Hematopoietic multipotent progenitor cell treated with erythropoietin and hydrocortisone succinate and interleukin-3 and kit ligand, for 8 days (in vitro differentiated cells): ENCODE data around the gene KIF5C.

ENCODE experiments used
- DNase-seq: peaks from one replicate; pipeline ENCODE4 v3.0.0-alpha.2; 2015

The KIF5C gene

DNA sequence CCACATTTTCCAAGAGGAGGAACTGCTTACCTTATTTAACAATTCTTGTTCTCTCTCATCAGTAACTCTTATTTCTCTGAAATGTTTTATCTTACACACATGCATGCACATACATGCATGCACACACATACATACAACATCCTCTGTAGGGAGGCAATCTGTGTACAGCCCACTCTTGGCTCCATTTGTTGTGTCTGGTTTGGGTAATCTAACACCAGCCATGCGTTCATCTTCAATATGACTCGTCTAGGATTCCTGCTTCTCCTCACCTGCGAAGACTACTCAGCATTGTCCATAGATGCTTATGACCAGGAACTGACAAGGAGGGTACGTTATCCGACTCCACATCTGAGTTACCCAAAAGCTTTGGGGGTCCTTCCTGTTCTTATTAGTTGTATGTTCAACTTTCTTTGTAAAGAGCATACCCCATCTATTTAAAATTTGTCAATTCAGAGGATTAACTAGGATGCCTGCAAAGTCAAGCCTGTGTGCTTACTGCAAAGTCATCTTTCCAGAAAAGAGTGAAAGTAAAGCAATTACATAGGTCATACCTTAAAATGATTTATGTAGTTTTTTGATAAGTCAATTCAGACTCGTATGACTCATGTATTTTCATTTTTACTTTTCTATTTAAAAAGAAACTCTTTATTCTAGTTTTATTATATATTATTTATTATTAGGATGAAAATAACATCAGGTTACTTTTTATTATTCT lies 181.7 kb downstream of the KIF5C start:
- no peak for DNase-seq

DNA sequence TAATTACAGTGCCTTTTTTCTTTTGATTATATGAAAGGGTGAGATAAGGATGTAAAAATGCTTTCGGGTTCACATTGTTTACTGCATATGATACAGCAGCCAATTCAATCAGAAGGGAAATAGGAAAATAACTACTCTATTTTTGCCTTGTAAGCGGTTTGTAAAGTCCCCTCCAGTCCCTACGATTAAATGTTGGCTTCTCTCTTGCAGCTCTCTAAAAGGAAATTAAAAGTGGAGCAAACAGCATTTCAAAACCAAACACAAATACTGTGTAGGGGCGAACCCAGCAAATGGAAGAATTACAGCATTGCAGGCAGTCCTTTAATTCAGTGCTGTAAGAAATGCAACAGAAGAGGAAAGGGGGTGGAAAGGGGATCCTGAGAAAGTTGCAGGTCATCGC lies 182.4 kb downstream of the KIF5C start:
- no peak for DNase-seq

DNA sequence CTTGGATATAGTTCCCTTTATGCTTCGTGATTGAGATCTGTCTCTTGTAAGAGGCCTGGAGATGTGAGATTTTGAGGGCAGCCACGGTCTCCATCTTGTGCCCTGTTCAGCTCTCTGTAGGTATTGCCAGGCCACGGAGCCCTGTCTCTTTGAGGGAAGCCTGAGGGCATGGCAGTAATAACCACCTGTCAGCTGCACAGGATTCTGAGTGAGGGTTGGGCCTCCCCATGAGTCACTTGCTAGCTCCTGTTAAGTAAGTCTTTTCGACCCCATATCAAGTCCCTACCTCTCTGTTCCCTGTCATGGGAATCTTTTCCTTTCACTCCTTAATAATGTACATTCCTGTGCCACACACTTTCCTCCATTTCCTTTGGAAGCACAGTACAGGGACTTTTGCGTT lies 183.9 kb downstream of the KIF5C start:
- DNase-seq, result no peak

DNA sequence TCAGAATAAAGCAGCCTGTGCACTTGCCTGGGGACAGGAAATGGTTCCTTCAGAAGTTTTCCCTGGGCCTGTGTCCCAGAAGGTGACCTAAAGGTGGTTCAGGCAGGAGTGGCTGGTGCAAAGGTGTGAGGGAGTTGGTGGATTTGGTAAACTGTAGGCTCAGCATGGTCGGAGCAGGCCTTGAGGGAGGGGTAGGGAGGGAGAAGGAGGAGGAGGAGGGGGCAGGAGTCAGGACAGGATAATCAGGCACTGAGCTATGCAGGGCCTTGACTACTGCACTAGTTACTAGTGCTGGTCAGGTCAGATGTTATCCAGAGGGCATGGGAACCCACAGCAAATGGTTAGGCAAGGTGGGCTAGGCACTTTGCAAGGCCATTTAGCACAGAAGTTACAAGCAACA lies 184.8 kb downstream of the KIF5C start:
- DNase-seq, result no peak

DNA sequence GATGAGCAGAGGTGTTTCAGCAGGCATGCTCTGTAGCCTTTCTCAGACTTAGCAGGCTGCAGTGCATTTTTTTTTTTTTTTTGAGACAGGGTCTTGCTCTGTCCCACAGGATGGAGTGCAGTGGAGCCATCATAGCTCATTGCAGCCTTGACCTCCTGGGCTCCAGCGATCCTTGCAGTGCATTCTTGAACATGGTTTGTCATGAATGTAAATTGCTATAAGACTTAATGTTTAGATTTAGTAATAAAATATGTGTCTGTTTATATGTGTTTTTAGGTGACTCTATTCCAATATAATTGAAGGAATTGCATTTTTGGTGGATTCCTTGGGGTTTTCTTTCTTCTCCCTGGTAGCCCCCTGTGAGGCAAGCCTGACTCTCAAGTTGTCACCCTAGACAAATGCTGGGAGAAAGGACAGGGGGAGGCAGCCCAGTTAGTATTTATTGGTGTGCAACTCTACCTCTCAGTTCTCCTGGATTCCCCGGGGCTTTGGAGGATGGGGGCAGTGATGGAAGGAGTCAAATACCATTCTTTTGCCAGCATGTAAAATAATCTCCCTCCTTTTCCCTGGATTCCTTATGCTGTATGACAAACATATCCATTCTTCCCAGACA lies 186.2 kb downstream of the KIF5C start:
- no peak for DNase-seq

DNA sequence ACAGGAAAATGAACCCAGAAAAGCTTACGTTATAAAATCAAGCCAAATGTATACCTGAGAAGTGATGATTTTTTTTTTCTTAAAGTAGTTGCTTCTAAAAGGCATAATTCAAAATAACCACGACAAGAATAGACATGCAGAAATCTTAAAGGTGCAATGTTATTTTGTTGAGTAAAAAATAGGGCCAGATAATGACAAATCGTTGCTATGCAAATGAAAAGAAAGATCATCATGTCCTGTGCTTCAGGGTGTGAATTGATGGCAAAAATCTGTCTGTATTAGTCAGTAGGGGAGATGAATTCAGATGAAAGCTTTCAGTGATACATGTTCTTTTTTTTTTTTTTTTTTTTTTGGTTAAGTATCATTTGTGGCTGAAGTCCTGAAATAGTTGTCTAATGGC lies 187.5 kb downstream of the KIF5C start:
- no peak for DNase-seq

DNA sequence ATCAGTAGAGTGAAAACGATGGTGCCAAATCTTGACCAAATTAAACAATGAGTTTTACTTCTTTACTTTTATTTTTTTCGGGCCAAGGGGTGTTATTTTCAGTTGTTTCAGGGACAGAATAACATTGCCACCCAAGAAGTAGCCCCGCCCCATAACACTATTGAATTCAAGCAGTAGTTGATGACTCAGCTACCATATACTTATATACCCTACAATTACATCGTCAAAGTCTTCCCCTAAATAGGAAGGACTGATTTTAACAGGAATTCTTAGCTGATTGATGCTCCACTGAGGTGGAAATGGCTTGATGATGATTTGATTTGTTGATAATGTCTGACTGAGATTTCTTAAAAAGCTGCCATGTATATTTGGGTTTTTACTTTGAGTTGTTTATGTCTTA lies 188.2 kb downstream of the KIF5C start:
- DNase-seq, result no peak

DNA sequence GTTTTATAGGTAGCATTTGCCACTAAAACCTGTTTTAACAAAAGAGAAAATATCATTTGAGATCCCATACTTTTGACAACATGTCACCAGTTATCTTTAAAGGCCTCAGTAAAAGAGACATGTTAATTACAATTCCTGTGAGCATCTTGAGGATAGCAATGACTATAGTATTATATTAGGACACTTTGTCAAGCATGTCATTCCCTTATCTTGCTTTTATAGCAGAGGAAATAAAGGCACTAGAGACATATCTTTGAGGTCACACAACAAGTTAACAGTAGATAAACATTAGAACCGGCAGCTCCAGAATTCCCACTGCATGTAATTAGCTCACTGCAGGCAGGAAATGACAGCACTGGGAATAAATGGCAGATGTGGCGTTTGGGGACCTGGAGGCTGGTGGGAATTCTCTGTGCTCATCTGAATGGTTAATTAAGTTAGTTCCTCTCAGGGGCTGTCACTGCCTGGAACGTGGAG lies 189.4 kb downstream of the KIF5C start:
- DNase-seq, result no peak

DNA sequence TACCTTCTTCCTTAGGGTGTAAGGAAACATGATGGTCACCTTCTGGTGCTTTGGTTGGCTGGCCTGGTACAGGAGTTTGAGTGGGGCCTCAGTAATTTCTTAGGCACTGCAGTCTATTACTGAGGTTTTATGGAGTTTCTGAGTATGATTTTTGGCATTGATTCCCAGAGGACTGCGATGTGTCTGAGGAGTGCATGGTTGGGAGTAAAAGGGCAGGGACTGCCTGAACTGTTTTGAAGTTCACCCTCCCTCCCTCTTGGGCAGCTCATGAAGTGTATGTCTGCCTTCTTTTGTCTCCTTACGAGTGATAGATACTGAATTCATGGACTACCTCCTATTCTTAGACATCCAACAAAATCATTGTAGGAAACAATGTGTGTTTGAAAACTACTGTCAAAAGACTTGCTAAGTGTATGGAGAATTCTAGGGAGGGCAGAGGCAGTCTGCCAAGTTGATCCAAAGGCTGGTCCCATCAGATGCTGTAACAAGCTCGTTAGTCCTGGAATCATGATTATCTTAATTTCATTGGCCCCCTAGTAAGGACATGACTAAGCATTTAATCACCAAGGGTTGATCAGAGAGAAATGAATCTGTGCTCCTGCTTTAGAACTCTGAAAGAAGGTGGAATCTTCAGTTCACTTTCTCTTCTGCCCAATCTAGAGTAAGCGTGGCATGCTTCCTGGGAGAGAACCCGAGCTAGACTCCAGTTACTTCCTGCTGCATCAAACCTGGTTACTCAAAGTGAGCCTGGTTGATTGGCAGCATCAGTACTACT lies 190.0 kb downstream of the KIF5C start:
- DNase-seq, result no peak

DNA sequence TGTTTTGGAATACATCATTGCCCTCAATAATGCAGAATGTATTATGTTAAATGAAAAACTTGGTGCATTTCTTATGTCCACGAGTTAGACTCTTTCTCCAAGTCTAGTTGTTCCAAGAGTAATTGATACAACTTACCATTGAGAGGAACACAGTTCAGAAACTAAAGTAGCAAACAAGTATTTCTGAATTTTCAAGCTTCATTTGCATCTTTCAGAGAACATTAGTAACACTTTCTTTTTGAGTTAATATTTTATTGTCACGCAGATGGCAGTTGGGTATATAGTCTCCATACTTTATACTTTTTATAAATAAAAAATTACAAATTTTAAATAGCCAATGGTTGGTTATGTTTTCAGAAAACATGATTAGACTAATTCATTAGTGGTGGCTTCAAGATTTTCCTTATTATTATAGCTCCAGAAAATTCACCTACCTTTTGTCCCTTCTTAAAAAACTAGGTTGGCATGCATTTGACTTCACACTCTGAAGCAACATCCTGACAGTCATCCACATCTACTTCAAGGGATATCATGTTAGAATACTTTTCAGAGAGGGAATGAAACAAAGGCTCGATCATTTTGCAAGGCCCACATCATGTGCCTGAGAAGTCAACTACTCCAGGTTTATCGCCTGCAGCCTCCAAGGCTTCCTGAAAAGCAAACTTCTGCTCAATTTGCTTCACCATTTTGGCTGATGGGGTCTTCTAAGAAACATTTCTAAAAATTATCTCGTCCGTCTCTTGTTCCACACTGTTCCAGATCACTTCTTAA lies 193.4 kb downstream of the KIF5C start:
- DNase-seq, result no peak

DNA sequence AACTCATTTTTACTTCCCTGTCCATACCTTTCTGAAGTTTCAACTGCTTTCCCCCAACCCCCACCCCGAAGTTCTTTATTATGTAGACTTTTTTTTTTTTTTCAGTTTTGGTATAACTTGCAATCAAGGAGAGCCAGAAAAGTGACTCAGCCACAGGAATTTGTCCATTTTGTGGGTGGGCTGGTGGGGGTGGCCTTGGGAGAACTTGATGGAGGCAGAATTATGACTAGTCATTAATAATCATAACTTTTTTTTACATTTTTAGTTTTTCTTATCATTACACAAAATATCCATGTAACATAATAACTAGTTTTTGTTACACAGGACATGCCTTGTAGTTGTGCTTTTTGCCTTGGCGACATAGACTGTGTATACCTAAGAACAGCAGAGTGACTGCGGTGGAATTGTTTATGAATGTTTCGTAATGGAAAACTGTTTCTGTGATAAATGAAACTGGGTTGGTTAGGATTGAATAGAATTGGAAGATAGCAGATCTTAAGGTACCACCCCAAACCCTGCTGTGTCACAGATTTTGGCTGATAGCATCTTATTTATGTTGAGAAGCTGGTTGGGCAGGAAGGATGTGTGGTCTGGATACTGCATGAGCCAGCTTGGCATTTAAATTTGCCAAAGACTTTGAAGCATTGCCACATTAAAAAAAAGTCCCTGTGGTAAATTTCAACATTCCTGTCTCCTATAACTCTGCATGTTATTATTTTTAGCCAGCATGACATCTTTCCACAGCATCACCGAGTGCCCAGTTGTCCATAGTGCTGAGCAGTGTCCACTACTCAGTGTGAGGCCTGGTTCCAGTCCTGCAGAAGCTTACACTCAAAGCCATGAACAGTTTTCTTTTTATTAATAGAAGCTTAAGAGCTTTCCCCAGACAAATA lies 194.2 kb downstream of the KIF5C start:
- peak; percentile 18 for DNase-seq

DNA sequence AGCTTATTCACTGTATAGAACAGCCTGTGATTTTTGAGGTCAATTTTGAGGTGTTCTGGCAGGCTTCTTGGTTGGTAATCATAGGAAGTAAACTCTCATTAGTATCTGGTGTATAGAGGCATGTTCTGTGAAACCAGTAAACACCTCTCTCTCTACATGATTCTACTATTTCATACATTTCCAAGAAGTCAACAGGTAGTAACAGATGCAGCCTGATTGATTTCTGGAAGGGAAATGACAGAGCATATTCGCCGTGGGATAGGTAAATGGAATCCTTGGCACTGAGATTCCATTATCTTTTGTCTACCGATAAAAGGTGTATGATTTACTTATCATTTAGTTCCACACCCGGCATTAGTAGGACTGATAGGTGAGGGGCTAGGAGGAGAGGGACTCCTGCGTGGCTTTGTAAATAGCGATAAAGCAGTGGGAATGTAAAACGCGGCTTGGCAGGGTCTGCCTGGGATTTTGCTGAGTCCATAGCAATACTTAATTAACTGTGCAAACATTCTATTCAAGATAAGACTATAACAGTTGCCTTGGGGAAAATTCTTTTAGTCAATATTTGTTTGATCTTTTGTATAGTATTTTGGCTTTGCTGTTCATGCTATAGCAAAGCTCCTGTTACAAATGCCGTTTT lies 195.8 kb downstream of the KIF5C start:
- no peak for DNase-seq

DNA sequence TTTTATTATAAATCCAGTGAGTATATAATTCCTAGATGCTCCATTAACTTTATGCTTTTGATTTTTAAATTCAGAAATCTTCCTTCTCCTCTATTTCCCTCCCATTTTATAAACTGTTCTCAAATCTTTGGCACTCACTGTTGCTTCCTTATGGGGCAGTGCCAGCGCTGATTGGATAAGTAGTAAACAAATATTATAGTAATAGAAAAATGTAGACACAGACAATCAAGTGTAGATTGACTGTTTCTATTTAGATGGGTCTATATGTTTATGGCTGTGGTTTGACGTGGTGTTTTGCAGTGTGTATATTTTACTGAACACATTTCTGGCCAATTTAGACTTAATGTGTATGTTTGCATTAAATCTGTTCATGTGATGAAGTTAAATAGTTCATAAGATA lies 200.1 kb downstream of the KIF5C start:
- no peak for DNase-seq

DNA sequence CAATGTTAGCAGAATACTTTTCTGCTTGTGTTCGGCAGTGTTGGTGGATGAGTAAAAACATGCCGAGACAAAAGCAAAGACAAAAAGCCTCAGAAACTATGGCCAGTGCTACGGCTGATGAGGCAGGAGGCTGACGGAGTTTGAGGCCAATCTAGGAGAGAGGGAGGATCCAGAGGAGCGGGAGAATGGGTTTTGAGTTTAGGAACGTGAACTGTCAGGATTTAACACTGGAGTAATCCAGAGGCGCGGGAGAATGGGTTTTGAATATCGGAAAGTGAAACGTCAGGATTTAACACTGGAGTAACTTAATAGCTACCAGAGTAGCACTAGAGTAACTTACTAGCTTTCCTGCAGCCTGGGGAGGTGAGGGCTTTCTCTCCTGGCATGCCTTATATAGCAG lies 200.8 kb downstream of the KIF5C start:
- DNase-seq, result no peak
